HG03159 (cell line): Measurements from ENCODE around the gene EXOC5.

Source experiments
- ATAC-seq: cut with Tn5 transposase; IDR thresholded peaks from one replicate; pipeline ENCODE4 v1.9.1; 2021; ENCODE audit warnings: mild to moderate bottlenecking, moderate library complexity; ENCODE audit not compliant: unreplicated experiment

EXOC5 gene

DNA sequence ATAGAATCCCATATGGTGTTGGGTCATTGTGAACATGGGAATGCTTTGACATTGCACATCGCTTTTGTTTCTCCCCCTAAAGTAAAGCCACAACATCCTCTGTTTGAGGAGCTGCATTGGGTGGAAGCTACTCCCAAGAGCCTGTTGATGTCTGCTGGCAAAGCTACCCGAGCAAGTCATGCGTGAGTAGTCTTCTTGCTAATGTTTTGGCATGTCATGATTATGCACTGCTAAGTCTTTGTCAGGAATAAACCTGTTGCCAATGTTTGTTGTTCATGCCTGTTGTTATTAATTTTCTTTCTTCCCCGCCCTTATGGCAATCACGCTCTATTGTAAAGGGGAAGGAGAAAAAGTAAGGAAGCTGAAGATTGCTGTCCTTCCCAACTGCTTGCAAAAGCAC, 97.3 kb downstream of the EXOC5 start:
- ATAC-seq, result no peak

DNA sequence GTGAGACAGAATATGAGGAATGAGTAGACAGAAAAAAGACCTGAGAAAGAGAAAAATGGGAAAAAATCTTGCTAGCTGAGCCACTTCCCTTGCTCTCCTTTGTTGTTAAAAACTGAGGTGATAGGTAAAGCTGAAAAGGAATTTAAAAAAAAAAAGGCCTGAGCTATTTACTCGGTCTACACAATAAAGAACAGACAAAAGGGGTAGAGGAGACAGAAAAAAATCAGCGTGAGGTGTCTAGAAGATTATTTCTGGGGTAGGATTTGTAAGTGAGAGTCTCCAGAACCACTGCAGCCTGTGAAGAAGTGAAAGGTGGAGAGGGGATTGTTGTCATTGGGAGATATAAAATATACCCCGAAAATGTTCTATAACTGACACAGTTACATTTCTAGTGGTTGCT, 98.8 kb downstream of the EXOC5 start:
- no peak for ATAC-seq

DNA sequence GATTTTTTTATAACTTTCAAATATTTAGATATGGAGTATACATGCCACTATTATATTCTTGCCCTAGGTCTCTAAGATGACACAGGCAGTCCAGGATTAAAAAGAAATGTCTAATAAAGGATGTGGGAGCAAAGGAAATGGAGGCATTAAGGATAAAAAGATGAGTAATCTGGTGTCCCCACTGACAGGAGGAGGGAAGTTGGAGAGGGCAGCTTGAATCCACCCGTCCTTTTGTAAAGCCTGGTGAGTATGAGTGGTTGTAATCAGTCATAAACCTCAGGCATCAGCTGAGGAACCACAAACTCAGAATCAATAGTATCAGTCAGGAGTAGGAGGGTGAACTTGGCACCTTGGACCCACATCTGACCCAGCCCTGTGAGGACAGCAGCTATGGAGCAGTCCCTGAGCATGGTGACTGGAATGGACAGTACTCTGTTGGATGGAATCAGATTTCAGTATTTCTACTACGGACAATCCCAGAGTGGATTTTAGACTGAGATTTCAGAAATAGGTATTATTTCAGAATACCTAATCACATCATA, 100.5 kb downstream of the EXOC5 start:
- no peak for ATAC-seq

DNA sequence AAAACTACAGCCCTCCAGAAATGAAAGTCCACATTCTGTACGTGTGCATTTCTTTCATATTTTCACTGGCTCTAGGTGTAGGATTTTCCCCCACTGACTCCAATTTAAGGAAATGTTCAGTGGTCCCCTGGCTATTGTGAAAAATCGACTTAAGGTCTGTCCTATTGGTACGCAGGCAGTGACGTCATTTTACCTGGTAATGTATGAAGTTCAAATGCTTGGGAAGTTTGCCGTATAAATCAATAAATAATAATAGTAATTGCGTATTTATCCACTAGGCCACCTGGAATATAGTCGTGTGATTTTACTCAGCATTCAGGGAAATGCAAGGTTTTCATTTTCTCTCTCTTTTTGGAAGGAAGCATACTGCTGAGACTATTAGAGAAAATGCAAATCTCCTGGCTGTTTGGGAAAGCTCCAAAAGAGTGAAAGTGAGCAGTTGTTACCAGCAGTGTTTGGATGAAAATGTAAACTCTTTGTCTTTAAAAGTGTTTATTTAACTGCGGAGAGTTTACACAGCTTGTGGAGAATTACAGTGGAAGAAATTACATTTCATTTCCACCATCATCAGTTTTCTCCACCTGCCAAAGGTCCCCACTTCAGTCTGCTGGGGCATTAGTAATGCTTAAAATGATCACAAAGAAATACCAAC, 107.0 kb downstream of the EXOC5 start:
- no peak for ATAC-seq

DNA sequence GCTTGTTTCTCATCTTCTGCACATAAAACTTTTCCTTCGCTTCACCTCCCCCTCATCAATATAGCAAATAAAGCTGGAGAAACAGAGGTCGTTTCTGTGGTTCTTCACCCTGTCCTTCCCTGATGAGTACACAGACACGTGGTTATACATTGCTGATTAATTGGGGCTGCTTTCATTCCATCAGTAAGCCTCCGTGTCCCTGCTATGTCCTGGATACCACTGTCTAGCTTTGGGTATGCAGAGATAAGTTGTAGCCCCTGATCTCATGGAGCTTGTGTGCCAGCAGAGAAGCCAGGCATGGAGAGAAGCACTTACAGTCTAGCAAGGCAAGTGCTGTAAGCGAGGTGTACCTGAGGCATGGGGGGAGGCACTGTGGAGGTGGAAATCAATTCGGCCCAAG, 108.4 kb downstream of the EXOC5 start:
- ATAC-seq, result no peak

DNA sequence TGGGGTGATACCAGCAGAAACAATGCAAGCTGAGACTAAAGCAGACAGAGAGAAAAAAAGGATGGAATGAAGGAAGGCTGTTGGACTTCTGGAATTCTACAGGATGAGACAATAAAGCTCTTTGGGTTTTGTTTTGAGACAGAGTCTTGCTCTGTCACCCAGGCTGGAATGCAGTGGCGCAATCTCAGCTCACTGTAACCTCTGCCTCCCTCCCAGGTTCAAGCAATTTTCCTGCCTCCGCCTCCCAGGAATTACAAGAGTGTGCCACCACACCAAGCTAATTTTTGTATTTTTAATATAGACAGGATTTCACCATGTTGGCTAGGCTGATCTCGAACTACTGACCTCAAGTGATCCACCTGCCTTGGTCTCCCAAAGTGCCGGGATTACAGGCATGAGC, 115.4 kb downstream of the EXOC5 start:
- ATAC-seq, result no peak
